ENCODE measurements around the gene UGT1A5.

UGT1A5 gene

DNA sequence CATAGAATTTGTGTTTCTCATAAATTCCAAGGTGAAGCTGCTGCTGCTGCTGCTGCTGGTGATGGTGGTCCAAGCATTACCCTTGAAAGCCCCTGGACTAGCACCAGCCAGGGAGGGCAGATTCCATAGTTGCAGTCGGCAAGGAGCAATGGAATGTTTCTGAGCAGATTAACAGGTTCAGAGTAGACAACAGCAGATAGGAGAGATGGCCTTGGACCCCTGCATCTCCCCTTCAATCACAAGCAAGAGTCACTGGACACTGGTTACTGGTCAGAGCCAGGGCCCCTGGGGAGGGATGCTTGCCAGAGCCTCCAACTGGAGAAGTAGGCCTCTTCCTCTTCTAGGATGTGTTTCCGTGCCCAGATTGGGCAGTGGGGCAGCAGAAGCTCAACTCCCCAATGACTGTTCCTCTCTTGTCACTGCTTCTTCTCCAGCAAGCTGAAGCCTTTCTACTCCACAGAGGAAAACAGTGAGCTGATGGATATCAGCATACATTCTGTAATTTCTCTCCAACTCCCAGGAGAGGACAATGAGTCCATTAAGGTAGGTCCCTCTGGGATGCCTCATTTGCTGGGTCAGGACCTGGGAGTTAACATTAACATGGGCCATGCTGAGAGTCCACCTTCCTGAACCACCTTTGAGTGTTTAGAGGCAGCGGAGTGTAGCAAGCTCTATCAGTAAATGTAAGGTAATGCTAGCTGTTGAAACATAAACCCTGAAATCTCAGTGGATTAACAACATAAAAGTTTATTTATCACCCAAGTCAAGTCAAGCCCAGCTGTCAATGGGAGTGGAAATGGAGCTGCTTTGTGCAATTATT, 100.7 kb downstream of the UGT1A5 start:
- DNase-seq = no peak

DNA sequence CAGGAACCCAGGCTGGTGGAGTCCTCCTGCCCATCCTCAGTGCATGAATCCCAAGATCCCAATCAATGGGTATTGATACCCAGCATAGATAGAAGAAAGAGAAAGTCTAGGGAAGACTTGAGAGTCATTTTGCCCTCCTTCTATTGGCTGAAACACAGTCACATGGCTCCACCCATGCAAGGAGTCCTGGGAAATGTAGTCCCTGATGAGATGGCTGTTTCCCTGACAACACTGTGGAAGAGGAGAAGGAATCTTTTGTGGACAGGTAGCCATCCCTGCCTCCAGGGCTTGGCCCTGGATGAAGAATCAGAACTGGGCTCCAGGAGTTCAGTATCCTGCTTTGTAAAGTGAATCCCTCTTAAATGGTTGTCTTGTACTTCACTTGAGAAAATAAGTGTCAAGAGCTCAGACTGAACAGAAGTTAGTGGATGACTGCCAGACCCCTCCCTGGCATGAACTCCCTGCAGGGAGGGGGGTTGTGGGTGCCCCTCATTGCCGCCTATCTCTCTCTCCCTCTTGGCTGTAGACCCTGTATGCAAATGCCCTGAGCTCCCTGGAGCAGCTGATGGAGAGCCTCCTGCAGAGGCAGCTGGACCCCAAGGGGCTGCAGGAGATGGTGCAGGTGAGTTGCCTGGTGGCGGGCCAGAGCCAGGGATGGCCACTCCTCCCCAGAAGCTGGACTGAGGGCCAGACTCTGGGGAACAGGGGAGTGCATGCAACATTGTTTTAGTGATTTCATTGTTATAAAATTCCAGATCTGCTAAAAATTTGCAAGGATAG, 101.5 kb downstream of the UGT1A5 start:
- no peak for DNase-seq

- no peak for DNase-seq
Measured at GRCh38 chr2:233815861-233816260, 103.2 kb downstream of the UGT1A5 start.

GRCh38 chr2:233816334-233816733, 103.6 kb downstream of the UGT1A5 start:
- DNase-seq = no peak

DNA sequence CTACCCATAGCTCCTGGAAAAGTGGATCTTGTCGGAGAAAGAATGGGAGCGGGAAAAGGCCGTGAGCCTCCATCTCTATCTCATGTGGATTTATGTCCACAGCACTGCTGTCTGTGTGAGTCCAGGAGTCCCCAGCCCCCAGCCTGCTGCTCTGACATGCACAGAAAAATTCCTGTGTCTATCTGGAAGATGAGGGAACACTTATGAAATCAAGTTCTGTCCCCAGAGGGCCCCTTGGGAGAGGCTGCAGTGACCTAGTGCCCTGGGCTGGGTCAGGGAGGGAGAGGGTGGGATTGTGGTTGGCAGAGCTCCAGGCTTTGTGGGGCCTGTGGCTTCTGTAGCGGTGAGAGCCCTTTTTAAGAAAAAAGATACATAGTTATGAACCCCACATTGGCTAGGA, 104.1 kb downstream of the UGT1A5 start:
- DNase-seq = no peak

- DNase-seq = no peak
Measured at GRCh38 chr2:233817361-233817911, 104.7 kb downstream of the UGT1A5 start.

DNA sequence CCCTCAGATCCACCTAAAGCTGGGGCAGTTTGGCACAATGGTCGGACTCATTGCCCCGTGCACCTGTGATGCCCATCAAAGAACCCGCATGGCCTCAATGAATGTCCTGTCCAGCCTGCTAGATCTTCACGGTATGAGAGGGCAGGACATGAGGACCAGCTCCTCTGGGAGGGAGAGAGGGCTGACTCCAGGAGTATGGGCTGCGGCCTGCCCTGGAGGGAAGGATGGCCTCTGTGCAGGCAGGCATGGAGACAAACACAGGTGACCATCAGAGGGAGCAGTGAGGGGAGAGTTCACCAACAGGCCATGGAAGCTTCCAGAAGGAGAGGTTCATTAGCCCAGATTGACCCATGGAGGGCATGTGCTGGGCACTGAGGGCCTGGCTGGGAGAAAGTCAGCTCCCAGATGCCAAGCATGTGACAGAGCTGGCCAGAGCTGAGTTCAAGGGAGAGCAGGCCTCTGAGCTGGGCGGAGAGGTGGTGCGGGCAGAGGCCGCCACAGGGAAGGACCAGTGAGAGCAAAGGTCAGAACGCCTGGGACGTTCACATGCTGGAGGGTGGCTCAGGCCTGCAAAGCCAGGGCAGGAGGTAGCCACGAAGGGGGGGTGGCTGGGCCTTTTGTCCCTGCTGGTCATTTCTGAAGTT, 105.4 kb downstream of the UGT1A5 start:
- DNase-seq = no peak

DNA sequence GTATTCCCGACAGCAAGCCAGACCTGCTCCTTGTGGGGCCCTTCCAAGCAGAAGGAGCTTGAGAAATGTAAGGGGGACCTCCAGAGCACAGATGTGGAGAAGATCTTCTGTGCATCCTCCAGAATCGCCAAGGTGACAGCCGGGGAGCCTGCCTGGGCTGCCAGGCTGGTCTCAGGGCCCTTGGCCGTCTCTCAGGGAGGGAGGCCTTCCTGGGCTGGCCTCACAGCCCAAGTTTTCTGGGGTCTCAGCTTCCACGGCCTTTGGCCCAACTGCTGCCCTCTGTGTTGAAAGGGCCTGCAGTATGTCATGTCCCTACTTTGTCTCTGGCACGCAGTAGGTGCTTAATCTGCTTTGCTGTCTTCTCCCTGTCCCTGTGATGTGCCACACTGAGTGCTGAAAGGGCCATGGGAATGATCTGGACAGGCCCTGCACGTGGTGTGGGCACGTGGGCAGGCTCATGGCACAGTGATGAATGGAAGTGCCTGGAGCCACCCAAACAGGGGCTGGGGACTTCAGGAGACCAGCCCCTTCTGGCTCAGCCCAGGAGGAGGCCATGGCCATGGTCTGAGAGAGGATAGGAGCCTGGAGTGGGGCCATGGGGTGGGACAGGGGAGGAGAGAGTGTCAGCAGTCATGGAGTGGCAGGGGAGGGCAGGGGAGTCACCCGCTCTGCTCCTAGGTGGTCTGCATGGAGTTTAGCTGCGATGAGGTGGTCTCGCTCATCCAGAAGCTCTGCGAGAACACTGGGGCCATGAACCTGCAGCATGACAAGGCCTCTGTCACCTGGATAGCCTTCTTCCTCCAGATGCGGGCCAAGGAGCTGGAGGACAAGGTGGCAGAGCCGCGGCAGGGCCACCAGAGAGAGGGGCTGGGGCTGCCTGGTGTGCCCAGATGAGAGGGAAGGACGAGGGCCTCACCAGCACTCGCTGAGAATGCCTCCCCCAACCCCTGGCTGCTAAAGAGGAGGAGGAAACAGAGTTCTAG, 106.2 kb downstream of the UGT1A5 start:
- DNase-seq = no peak

- no peak for DNase-seq
Measured at GRCh38 chr2:233819884-233820773, 107.4 kb downstream of the UGT1A5 start.

- no peak for DNase-seq
Measured at GRCh38 chr2:233820774-233821105, 108.0 kb downstream of the UGT1A5 start.

GRCh38 chr2:233821196-233821595, 108.5 kb downstream of the UGT1A5 start:
- DNase-seq = no peak

DNA sequence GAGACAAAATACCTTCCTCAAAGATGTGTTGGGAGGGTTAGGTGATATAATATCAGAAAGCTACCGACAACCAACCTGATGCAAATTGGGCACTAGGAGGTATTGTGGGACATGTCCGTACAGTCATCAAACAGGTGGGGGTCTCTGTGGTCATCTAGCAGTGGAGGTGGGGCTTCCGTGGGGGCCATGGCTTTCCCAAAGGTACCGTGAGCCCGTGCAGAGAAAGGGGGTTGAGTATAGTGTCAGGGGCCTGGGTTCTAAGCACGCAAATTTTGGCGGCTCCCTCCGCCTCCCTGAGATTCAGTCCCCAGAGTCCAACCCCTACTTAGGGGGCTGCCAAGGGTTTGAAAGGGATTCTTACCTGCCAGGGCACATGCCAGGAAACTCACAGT, 109.0 kb downstream of the UGT1A5 start:
- no peak for DNase-seq

DNA sequence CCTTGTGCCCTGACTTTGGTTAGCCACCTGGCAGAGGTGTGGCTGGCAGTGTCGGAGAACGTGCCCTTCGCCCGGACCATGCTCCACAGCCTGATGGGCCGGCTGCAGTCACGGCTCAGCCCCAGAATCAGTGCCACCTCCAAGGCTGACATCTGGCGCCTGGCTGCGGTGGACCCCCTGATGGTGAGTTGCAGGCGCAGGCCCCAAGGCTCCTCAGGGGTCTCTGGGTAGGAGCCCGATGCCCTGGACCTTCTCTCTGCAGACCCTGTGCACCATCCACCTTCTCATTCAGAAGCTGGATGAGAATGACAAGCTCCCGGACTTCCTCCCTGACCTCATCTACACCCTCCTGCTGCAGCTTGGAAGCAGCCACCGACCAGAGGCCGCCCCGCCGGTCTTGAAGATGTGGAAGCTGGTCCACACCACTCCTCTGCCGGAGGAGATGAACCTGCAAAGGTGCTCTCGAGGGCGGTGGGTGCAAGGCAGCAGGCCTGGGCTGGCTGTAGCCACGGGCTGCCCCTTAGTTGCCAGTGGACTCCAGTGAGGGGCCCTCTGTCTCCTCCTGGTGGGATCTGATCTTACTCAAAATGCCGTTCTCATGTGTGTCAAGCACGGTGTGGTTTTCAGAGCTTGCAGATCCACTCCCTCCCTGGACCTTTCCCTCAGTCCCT, 109.5 kb downstream of the UGT1A5 start:
- DNase-seq = no peak

All from activated CD4-positive, alpha-beta T cell treated with anti-CD3 and anti-CD28 coated beads, Interleukin-2, amount 50 U/mL, for 16 hours (primary cell).